ENCODE measurements around the gene CLNK. TPM values are rescaled to one million over a fixed set of nuclear protein-coding genes. Genes with fewer than 3 reads are reported as not detected.

Gene CLNK
- polyA plus RNA-seq, 3 donors: not detected

DNA sequence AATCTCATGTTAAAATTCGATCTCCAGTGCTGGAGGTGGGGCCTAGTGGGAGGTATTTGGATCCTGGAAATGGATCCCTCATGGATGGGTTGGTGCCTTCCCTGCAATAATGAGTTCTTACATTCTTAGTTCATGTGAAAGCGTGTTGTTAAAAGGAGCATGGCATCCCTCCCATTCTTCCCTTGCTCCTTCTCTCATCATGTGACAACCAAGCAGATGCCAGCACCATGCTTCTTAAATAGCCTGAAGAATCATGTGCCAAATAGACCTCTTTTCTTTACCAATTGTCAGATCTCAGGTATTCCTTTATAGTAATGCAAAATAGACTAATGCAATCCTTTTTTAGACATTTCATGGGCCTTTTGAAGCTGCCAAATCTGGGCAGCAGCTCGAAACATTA is 29.0 kb upstream of the CLNK start:
- intact Hi-C loops (cut with micrococcal nuclease): no loop called here
- Mint-ChIP-seq H3K27ac (no peak overlapping the region), H3K9me3 (peaks cover 3 to 14% (median 5%) of the 10 kb centered on the region in 7 donors), H3K36me3 (no peaks in the 10 kb centered on the region), H3K27me3 (ENCODE audit: low read depth in 3 of 3) (no peaks in the 10 kb centered on the region), H3K4me3 (no peak overlapping the region), H3K4me1 (no peaks in the 10 kb centered on the region)
- H3K36me3 ChIP-seq (replicated peaks in 1 of 2; ENCODE audit: control insufficient read depth in 1 of 2, insufficient read depth in 2 of 2, low read length in 2 of 2): no peaks in the 10 kb centered on the region
- no peak overlapping the region for H3K4me3 ChIP-seq (replicated peaks in 1 of 3; ENCODE audit: low read depth in 2 of 3, low read length in 3 of 3)
- H3K79me2 ChIP-seq (ENCODE audit: insufficient read depth, low read length): no peaks in the 10 kb centered on the region
- H3K9ac ChIP-seq (ENCODE audit: insufficient read depth, low read length, poor library complexity, severe bottlenecking): no peak overlapping the region
- no peaks in the 10 kb centered on the region for H3K4me1 ChIP-seq (ENCODE audit: control insufficient read depth in 1 of 2, insufficient read depth in 2 of 2, low read length in 2 of 2)
- no peaks in the 10 kb centered on the region for H3K9me3 ChIP-seq (replicated peaks in 1 of 2; ENCODE audit: control insufficient read depth in 1 of 2, insufficient read depth in 1 of 2, low read length in 2 of 2)
- no peaks in the 10 kb centered on the region for H4K20me1 ChIP-seq (ENCODE audit: insufficient read depth, low read length)
- H2AFZ ChIP-seq (ENCODE audit: insufficient read depth, low read depth, low read length, poor library complexity, severe bottlenecking): no peak overlapping the region
- H3K27me3 ChIP-seq (ENCODE audit: control insufficient read depth in 2 of 2, insufficient read depth in 2 of 2, low read length in 2 of 2): no peaks in the 10 kb centered on the region
- no peak overlapping the region for H3K4me2 ChIP-seq (replicated peaks; ENCODE audit: extremely low read depth, low read length, poor library complexity, severe bottlenecking)
- TF ChIP-seq, protein P1, sequence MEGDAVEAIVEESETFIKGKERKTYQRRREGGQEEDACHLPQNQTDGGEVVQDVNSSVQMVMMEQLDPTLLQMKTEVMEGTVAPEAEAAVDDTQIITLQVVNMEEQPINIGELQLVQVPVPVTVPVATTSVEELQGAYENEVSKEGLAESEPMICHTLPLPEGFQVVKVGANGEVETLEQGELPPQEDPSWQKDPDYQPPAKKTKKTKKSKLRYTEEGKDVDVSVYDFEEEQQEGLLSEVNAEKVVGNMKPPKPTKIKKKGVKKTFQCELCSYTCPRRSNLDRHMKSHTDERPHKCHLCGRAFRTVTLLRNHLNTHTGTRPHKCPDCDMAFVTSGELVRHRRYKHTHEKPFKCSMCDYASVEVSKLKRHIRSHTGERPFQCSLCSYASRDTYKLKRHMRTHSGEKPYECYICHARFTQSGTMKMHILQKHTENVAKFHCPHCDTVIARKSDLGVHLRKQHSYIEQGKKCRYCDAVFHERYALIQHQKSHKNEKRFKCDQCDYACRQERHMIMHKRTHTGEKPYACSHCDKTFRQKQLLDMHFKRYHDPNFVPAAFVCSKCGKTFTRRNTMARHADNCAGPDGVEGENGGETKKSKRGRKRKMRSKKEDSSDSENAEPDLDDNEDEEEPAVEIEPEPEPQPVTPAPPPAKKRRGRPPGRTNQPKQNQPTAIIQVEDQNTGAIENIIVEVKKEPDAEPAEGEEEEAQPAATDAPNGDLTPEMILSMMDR (IDR thresholded peaks at IDR 0.05): no peak
- no peak overlapping the region for H3K27ac ChIP-seq (ENCODE audit: low read depth in 1 of 2, low read length in 2 of 2)
- DNase-seq: no peak
- 100% methylated on average over 2 of the region's 3 CpGs for WGBS (ENCODE audit: insufficient coverage)

DNA sequence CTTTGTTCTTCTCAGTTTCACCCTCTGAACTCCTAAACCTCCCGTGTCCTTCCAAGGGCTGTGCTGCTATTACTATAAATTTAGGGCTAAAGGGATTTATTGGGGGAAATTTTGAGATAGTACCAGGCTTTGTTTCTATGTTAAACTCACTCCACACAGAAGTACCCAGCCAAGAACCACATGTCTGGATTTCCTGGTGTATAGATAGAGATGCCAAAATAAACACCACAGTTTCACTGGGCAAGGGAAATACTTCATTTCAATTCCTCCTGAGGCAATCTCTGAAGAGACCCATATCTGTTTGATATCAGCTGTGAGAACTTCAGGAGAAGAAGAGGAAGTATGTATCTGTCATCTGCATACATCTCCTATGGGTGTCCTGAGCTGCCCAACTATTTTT is 21.7 kb upstream of the CLNK start:
- Mint-ChIP-seq H3K4me3 (no peak overlapping the region), H3K4me1 (peaks cover 11% of the 10 kb centered on the region), H3K27me3 (ENCODE audit: low read depth in 3 of 3) (peaks cover 0 to 2% (median 0%) of the 10 kb centered on the region in 3 donors), H3K27ac (no peak overlapping the region), H3K36me3 (no peaks in the 10 kb centered on the region), H3K9me3 (peaks cover 0 to 2% (median 0%) of the 10 kb centered on the region in 7 donors)
- no peaks in the 10 kb centered on the region for H3K36me3 ChIP-seq (replicated peaks in 1 of 2; ENCODE audit: control insufficient read depth in 1 of 2, insufficient read depth in 2 of 2, low read length in 2 of 2)
- no peaks in the 10 kb centered on the region for H3K4me1 ChIP-seq (ENCODE audit: control insufficient read depth in 1 of 2, insufficient read depth in 2 of 2, low read length in 2 of 2)
- intact Hi-C loops (cut with micrococcal nuclease): no loop called here
- no peak overlapping the region for H2AFZ ChIP-seq (ENCODE audit: insufficient read depth, low read depth, low read length, poor library complexity, severe bottlenecking)
- TF ChIP-seq, protein P1 (IDR thresholded peaks at IDR 0.05): no peak
- H3K4me2 ChIP-seq (replicated peaks; ENCODE audit: extremely low read depth, low read length, poor library complexity, severe bottlenecking): no peak overlapping the region
- DNase-seq: no peak
- no peak overlapping the region for H3K27ac ChIP-seq (ENCODE audit: low read depth in 1 of 2, low read length in 2 of 2)
- H4K20me1 ChIP-seq (ENCODE audit: insufficient read depth, low read length): no peaks in the 10 kb centered on the region
- WGBS (ENCODE audit: insufficient coverage): no CpG with 5 or more reads among the region's 1 CpG
- H3K9me3 ChIP-seq (replicated peaks in 1 of 2; ENCODE audit: control insufficient read depth in 1 of 2, insufficient read depth in 1 of 2, low read length in 2 of 2): no peaks in the 10 kb centered on the region
- no peaks in the 10 kb centered on the region for H3K79me2 ChIP-seq (ENCODE audit: insufficient read depth, low read length)
- H3K4me3 ChIP-seq (replicated peaks in 1 of 3; ENCODE audit: low read depth in 2 of 3, low read length in 3 of 3): no peak overlapping the region
- no peak overlapping the region for H3K9ac ChIP-seq (ENCODE audit: insufficient read depth, low read length, poor library complexity, severe bottlenecking)
- H3K27me3 ChIP-seq (ENCODE audit: control insufficient read depth in 2 of 2, insufficient read depth in 2 of 2, low read length in 2 of 2): no peaks in the 10 kb centered on the region
